ENCODE data around the gene INF2.

INF2 gene

DNA sequence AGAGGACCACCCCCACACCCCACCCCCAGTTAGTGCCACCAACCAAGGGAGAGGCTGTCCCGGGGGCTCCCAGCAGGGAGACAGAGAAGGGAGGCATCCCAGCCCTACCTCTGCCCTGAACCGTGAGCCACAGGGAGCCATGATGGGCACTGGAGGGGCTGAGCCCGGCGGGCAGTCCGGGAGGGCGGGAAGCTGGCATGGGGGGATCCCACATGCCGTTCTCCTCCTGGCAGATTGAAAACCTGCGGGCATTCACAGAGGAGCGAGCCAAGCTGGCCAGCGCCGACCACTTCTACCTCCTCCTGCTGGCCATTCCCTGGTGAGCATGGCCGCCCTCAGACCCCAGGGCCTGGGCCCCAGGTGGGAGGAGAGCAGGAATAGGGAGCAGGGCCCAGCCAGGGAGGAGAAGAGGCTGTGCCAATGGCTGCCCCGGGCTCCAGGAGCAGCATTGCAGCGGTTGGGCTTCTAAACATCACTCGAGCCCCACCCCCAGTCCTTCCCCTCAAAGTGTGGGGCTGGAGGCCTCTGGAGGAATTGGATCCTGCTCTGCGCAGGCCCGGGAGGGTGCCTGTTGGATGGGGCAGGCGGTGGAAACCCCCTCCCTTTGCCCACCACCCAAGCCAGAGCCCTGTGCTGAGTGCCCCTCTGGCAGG, 20.1 kb downstream of the INF2 start:
- H3K9me3 Mint-ChIP-seq = no peaks in the 10 kb centered on the region
- H3K4me1 Mint-ChIP-seq = peaks cover 8% of the 10 kb centered on the region
- H3K36me3 Mint-ChIP-seq = peaks cover 5% of the 10 kb centered on the region
- no peaks in the 10 kb centered on the region for H3K27me3 Mint-ChIP-seq
- ATAC-seq = no peak
- no peak overlapping the region for H3K4me3 Mint-ChIP-seq
- no peak overlapping the region for H3K27ac Mint-ChIP-seq

DNA sequence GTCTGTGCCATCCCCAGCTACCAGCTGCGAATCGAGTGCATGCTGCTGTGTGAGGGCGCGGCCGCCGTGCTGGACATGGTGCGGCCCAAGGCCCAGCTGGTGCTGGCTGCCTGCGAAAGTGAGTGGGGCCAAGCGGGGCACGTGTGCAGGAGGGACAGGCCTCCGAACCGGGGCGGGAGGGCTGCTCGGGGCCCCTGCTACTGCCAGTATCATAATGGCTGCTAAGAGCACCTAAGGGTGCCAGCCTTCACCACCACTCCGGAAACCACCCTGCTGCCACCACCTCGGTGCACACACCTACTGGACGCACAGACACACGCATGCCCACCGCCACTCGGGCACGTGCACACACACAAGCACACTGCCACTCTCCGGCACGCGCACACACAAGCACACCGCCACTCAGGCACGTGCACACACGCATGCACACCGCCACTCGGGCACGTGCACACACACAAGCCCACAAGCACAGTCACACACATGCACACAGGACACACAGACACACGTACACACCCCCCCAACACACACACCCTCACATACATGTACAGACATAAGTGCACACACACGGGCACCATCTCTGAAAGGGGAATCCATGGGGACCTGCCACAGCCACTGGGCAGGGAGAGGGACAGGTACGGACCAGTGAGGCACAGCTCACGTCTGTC, 20.8 kb downstream of the INF2 start:
- Mint-ChIP-seq H3K4me1 (peaks cover 8% of the 10 kb centered on the region), H3K27ac (no peak overlapping the region), H3K27me3 (no peaks in the 10 kb centered on the region), H3K36me3 (peaks cover 5% of the 10 kb centered on the region), H3K9me3 (no peaks in the 10 kb centered on the region), H3K4me3 (no peak overlapping the region)
- ATAC-seq = no peak

DNA sequence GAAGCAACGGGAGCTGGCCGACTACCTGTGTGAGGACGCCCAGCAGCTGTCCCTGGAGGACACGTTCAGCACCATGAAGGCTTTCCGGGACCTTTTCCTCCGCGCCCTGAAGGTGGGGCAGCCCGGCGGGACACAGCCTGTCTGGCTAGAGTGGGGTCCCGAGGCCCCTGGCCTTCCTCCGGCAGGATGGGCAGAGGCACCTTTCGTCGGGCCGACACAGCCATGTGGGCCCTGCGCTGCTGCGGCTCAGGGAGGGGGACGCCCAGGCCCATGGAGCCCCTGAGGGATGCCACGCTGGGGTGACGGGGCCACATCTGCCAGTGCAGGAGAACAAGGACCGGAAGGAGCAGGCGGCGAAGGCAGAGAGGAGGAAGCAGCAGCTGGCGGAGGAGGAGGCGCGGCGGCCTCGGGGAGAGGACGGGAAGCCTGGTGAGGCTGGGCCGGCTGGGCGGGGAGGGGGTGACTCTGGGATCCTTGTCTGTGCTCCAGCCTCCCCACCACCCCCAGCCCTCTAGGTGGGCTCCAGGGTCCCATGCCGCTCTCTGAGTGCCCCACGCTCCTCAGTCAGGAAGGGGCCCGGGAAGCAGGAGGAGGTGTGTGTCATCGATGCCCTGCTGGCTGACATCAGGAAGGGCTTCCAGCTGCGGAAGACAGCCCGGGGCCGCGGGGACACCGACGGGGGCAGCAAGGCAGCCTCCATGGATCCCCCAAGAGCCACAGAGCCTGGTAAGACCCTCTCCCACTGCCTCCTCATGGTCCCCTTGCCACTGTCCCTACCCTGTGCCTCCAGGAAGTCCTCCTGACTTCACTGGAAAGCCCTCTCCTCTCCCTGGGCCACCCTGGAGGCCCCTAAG, 23.7 kb downstream of the INF2 start:
- no peaks in the 10 kb centered on the region for H3K9me3 Mint-ChIP-seq
- H3K27ac Mint-ChIP-seq = no peak overlapping the region

DNA sequence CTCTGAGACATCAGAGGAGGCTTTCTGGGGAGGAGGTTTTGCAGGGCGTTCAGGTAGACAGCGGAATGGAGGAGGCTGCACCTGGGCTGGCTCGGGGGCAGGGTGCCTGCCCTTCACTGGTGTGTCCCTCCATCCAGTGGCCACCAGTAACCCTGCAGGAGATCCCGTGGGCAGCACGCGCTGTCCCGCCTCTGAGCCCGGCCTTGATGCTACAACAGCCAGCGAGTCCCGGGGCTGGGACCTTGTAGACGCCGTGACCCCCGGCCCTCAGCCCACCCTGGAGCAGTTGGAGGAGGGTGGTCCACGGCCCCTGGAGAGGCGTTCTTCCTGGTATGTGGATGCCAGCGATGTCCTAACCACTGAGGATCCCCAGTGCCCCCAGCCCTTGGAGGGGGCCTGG, 24.6 kb downstream of the INF2 start:
- Mint-ChIP-seq H3K4me1 (peaks cover 10% of the 10 kb centered on the region), H3K36me3 (peaks cover 24% of the 10 kb centered on the region), H3K27me3 (no peaks in the 10 kb centered on the region)

More for the DNA sequence above, 23.7 kb downstream of the INF2 start:
- no peak for ATAC-seq
- Mint-ChIP-seq H3K27me3 (no peaks in the 10 kb centered on the region), H3K4me3 (no peak overlapping the region), H3K4me1 (peaks cover 17% of the 10 kb centered on the region), H3K36me3 (peaks cover 23% of the 10 kb centered on the region)

DNA sequence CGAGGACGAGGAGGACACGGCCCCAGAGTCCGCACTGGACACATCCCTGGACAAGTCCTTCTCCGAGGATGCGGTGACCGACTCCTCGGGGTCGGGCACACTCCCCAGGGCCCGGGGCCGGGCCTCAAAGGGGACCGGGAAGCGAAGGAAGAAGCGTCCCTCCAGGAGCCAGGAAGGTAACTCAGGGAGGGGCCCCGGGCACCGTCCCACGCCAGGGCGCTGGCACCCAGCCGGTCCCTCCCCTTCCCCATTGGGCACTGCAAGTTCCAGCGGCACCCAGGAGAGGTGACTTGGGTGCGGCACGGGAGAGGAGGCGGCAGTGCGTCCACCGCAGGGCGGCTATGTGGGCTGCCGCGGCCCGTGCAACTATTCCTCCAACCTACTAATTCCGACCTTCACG, 25.3 kb downstream of the INF2 start:
- H3K9me3 Mint-ChIP-seq = no peaks in the 10 kb centered on the region
- H3K27me3 Mint-ChIP-seq = no peaks in the 10 kb centered on the region
- H3K4me3 Mint-ChIP-seq = no peak overlapping the region
- no peak overlapping the region for H3K27ac Mint-ChIP-seq
- peaks cover 10% of the 10 kb centered on the region for H3K4me1 Mint-ChIP-seq
- no peak for ATAC-seq
- peaks cover 24% of the 10 kb centered on the region for H3K36me3 Mint-ChIP-seq

More for the DNA sequence above, 24.6 kb downstream of the INF2 start:
- H3K4me3 Mint-ChIP-seq = no peak overlapping the region
- H3K27ac Mint-ChIP-seq = no peak overlapping the region
- ATAC-seq = no peak
- no peaks in the 10 kb centered on the region for H3K9me3 Mint-ChIP-seq

DNA sequence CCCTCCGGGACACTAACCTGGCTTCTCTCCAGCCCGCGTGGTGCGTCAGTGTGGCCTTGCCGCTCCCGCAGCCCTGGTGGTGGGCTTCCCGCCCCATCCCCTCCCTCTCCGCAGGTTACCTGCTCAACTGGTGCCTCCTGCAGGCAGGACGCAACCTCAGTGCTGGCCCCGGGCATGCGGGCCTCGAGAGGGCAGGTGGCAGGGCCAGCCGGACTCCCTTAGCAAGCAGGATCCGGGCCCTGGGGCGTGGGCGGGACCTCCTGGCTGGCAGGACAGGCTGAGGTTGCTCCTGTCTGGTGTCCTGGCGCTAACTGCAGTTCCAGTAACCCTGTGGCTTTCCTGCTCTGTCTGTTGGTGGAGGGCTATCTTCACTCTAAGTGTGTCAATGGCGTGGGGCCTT, 26.0 kb downstream of the INF2 start:
- peaks cover 10% of the 10 kb centered on the region for H3K4me1 Mint-ChIP-seq
- H3K4me3 Mint-ChIP-seq = no peak overlapping the region
- no peaks in the 10 kb centered on the region for H3K27me3 Mint-ChIP-seq
- H3K9me3 Mint-ChIP-seq = no peaks in the 10 kb centered on the region
- peaks cover 24% of the 10 kb centered on the region for H3K36me3 Mint-ChIP-seq
- ATAC-seq = no peak
- no peak overlapping the region for H3K27ac Mint-ChIP-seq

DNA sequence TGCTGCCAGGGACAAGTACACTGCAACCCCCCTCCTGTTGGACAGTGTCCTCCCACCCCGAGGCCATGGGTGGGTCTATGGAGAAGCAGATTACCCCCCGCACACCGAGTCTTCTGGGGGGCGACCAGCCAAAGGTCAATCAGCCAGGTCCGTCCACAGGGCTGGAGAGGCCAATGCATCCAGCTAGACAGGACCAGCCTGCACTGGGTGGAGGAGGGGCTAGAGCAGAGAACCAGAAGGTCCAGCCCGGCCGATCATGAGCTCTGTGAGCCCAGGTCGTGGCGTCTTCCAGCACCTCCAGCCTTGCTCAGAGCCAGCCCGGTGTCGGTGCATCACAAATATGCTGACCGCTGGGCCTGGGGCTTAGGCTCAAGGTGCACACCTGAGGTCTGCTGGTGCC, 26.5 kb downstream of the INF2 start:
- H3K4me3 Mint-ChIP-seq = no peak overlapping the region
- H3K9me3 Mint-ChIP-seq = no peaks in the 10 kb centered on the region
- H3K4me1 Mint-ChIP-seq = peaks cover 10% of the 10 kb centered on the region
- peaks cover 24% of the 10 kb centered on the region for H3K36me3 Mint-ChIP-seq
- H3K27ac Mint-ChIP-seq = no peak overlapping the region
- no peak for ATAC-seq
- no peaks in the 10 kb centered on the region for H3K27me3 Mint-ChIP-seq

DNA sequence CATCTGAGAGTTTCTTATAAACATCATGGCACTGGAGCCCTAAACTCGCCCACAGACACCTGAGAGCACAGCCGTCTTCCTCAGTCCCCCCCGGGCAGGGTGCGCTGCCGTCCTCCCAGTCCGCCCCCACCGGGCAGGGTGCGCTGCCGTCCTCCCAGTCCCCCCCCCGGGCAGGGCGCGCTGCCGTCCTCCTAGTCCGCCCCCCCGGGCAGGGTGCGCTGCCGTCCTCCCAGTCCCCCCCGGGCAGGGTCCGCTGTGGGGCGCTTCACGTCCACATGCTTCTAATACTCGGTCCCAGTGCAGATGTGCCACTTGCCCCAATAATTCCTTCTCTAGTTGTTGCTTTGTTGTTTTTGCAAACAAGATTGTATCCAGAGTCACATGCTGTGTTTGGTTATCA, 27.7 kb downstream of the INF2 start:
- Mint-ChIP-seq H3K9me3 (no peaks in the 10 kb centered on the region), H3K36me3 (peaks cover 24% of the 10 kb centered on the region), H3K27me3 (no peaks in the 10 kb centered on the region), H3K4me1 (peaks cover 10% of the 10 kb centered on the region), H3K4me3 (no peak overlapping the region), H3K27ac (peak overlapping the region; percentile 28)
- ATAC-seq = peak; percentile 50

DNA sequence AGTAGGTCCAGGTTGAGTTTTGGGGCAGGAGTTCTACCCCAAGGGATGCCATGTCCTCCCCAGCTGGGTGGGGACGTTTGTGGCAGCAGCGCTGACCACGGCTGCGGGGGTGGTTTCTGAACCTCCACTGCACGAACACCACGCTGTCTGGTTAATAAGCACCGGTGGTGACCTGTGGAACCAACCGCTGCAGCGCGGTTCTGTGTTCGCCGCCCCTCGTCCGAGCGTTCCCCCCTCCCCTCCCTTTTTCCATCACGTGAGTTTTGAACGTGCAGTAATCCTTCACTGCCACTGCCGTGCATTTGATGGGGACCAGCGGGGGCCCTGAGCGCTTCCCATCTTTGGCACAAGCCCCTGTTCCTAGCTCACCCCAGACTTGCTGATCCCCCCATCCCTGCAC, 28.2 kb downstream of the INF2 start:
- Mint-ChIP-seq H3K36me3 (peaks cover 24% of the 10 kb centered on the region), H3K4me3 (no peak overlapping the region), H3K9me3 (no peaks in the 10 kb centered on the region), H3K27ac (peak overlapping the region; percentile 28), H3K4me1 (peaks cover 10% of the 10 kb centered on the region), H3K27me3 (no peaks in the 10 kb centered on the region)
- ATAC-seq = no peak

DNA sequence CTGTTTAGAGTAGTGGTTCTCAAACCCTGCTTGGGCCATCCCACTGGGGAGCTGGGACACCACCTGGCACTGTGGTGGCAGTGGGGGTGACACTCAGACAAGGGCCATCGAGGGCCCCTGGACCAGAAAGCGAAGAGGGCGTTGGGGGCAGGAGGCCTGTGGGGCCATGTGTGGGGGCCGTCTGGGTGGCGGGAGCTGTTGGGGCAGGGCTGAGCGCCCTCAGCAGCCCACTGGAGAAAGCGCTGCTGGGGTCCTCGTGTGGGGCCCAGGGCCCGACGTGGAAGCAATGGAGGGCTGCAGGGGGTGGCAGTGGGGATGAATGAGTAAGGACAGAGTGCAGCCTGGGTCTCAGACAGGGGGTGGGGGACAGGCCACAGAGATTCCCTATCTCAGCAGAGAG, 28.7 kb downstream of the INF2 start:
- Mint-ChIP-seq H3K27me3 (no peaks in the 10 kb centered on the region), H3K27ac (peak overlapping the region; percentile 28), H3K9me3 (no peaks in the 10 kb centered on the region), H3K4me3 (no peak overlapping the region), H3K36me3 (peaks cover 19% of the 10 kb centered on the region), H3K4me1 (peaks cover 10% of the 10 kb centered on the region)
- ATAC-seq = no peak

DNA sequence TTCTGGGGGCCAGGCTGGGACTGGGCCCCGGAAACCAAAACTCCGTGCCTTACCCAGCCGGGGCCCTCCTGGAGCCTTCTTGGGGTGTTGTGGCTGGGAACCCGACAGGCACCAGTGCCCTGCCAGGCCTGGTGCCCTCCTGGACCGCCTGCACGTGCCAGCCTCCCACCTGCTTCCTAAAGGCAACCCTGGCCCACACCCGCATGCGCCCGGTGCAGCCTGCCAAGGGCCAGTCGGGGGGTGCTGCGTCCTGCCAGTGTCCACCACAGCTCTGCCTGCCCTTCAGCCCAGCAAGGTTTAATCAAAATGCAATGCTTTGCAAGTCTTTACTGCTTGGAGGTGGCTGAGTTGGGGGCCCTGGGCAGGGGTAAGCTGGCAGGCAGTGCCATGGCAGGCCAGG, 29.5 kb downstream of the INF2 start:
- Mint-ChIP-seq H3K4me3 (no peak overlapping the region), H3K9me3 (no peaks in the 10 kb centered on the region)

DNA sequence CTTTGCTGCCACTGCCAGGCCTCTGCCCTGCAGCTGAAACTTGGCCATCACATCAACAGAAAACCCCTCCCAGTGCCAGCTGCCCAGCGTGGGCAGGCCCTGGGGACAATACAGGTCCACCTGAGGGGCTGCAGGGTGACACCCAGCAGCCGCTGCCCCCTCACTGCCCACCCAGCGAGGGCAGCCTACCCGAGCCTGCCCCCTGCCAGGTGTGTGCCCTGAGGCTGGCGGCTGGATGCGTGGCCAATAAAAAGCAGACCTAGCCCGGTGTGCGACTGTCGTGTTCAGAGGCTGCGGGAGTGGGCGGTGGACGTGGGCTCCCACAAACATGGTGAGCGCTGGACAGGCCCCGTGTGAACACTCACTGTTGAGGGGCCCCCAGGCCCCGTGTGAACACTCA, 29.9 kb downstream of the INF2 start:
- peaks cover 18% of the 10 kb centered on the region for H3K36me3 Mint-ChIP-seq
- no peaks in the 10 kb centered on the region for H3K27me3 Mint-ChIP-seq
- no peaks in the 10 kb centered on the region for H3K9me3 Mint-ChIP-seq
- ATAC-seq = no peak
- no peak overlapping the region for H3K4me3 Mint-ChIP-seq
- H3K4me1 Mint-ChIP-seq = peaks cover 10% of the 10 kb centered on the region
- H3K27ac Mint-ChIP-seq = no peak overlapping the region

More for the DNA sequence above, 29.5 kb downstream of the INF2 start:
- no peak for ATAC-seq
- no peaks in the 10 kb centered on the region for H3K27me3 Mint-ChIP-seq
- H3K36me3 Mint-ChIP-seq = peaks cover 18% of the 10 kb centered on the region
- peaks cover 10% of the 10 kb centered on the region for H3K4me1 Mint-ChIP-seq
- no peak overlapping the region for H3K27ac Mint-ChIP-seq

DNA sequence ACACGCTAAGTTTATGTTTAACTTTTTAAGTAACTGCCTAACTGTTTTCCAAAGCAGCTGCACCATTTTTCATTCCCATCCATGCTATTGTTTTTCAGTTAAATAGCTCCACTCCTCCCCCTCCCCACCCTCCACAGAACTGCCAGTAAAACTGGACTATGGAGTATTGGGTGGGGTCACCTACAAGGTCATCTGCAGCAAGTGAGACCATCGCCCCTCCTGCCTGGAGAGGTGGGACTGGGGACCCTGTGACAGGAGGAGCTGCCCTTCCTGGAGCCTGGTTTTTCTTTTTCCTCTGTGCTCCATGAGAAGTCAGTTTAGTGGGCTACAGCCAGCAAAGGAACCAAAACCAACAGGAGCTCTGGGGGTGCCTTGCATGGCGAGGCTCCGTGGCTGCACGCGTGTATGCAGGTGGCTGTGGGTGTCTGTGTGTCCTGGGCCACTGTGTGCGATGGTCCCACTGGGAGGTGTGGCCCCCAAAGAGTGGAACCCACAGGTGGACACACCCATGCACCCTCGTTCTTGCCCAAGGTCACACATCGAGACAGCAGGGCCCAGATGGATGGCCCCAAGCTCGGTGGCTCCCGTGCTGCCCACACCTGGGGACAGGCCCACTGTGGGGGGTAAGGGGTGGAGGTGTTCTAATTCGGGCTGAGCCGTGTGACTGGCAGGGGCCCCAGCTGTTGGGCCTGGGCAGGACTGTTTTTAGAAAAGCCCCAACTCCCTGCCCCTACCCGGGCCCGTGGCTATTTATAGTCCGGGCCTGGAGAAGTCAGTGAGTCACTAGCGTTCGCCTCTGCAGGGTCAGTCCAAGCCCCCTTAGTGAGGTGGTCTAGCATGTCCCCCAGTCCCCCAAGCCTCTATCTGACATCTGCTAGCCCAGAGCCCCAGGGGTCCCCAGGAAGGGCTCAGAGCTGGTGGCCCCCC, 32.4 kb downstream of the INF2 start:
- Mint-ChIP-seq H3K36me3 (peaks cover 12% of the 10 kb centered on the region), H3K27me3 (peaks cover 21% of the 10 kb centered on the region), H3K4me3 (no peak overlapping the region), H3K27ac (no peak overlapping the region), H3K9me3 (no peaks in the 10 kb centered on the region), H3K4me1 (peaks cover 17% of the 10 kb centered on the region)
- ATAC-seq = no peak

DNA sequence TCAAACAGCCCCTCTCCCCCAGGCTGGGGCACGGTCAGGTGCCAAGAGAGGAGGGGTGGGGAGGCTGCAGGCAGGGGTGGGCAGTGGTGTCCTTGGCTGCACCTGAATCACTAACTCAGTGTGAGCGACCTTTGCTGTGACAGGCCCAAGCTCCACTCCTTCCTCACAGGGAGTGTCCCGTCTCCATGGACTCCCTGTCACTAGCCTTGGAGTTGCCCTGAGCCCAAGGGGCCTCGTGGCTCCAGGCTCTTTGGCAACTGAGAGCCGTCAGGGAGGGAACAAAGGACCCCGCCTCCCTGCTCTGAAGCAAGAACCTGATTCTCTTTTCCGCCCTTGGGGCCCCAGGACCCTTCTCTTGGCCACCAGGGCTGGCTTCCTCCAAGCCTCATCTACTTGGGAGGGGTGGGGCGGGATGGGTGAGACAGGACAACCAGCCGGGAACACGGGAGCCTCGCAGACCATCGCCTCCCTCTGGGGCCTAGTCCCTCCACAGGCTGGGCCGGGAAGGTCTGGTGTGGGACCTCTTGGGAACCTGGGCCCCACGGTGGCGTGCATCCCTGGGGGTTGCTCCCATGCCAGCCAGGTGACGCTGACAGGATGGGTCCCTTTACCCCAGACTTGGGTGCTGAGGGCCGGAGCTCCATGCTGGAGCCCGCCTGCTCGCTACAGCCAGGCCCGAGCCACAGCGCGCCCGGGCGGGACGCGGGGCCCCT, 33.7 kb downstream of the INF2 start:
- ATAC-seq = no peak
- Mint-ChIP-seq H3K36me3 (peaks cover under 1% of the 10 kb centered on the region), H3K27me3 (peaks cover 32% of the 10 kb centered on the region), H3K9me3 (no peaks in the 10 kb centered on the region), H3K27ac (no peak overlapping the region), H3K4me1 (peaks cover 8% of the 10 kb centered on the region), H3K4me3 (no peak overlapping the region)
